Panc1 (cell line): Measurements from ENCODE around the gene ANKRD26. TPM values are rescaled to one million over a fixed set of nuclear protein-coding genes. Genes with fewer than 3 reads are reported as not detected.

Source experiments
- ATAC-seq: fragments of 200-7000 bp; cut with Tn5 transposase; 2 replicates; pipeline ENCODE4 v1.9.1; 2020; ENCODE audit warnings: mild to moderate bottlenecking, moderate library complexity
- BruUV-seq: library from RNA; stranded (reverse); fragments of 400-500 nt; replicated peaks from 2 replicates; lab custom pipeline; 2021; lab: Mats Ljungman, UMichigan
- CTCF ChIA-PET: fragments of 300-600 bp; sonication (Branson Sonifier 250); formaldehyde crosslinking; loops from one replicate; lab custom pipeline; 2022; ENCODE audit warnings: antibody characterized with exemption; lab: Charles Lee
- POLR2A ChIA-PET: fragments of 300-600 bp; sonication (Branson Sonifier 250); formaldehyde crosslinking; loops from one replicate; lab custom pipeline; 2022; ENCODE audit warnings: antibody characterized with exemption; lab: Charles Lee
- DNase-seq: peaks from one replicate; pipeline ENCODE4 v3.0.0-alpha.2; 2010; ENCODE audit warnings: low read depth, low spot score
- H3K27ac ChIP-seq: 2 replicates; pipeline ENCODE4 v1.5.1; 2011; ENCODE audit warnings: mild to moderate bottlenecking, low read length, inconsistent platforms
- H3K27me3 ChIP-seq: fragments of 200-500 bp; sonication (Bioruptor generic); 2 replicates; pipeline ENCODE4 v1.6.0; 2014; ENCODE audit warnings: low read length, inconsistent platforms; ENCODE audit not compliant: control insufficient read depth, insufficient read depth
- H3K36me3 ChIP-seq: fragments of 200-500 bp; sonication (Bioruptor generic); 2 replicates; pipeline ENCODE4 v1.5.1; 2014; ENCODE audit warnings: inconsistent platforms, mild to moderate bottlenecking, low read length, moderate library complexity; ENCODE audit not compliant: control insufficient read depth, insufficient read depth
- H3K4me1 ChIP-seq: 2 replicates; pipeline ENCODE4 v1.5.1; 2011; ENCODE audit warnings: inconsistent platforms, mild to moderate bottlenecking, low read length, moderate library complexity; ENCODE audit not compliant: control insufficient read depth, insufficient read depth
- H3K4me3 ChIP-seq, 2 experiments: 2 replicates each; pipeline ENCODE4 v1.5.1; 2011 to 2012; ENCODE audit warnings: low read depth in 2 of 2, low read length in 2 of 2, mild to moderate bottlenecking in 2 of 2, inconsistent platforms in 1 of 2, moderate library complexity in 1 of 2
- H3K9me3 ChIP-seq: fragments of 200-500 bp; sonication (Bioruptor generic); 2 replicates; pipeline ENCODE4 v1.5.1; 2014; ENCODE audit warnings: low read depth, mild to moderate bottlenecking, inconsistent platforms, low read length, moderate library complexity; ENCODE audit not compliant: control insufficient read depth, insufficient read depth
- CTCF ChIP-seq: fragments of 450-650 bp; IDR thresholded peaks from 2 replicates; pipeline ENCODE4 v1.5.1; 2017; ENCODE audit warnings: mild to moderate bottlenecking
- POLR2AphosphoS5 ChIP-seq: IDR thresholded peaks from 2 replicates; pipeline ENCODE4 v1.6.1; 2012; ENCODE audit warnings: mild to moderate bottlenecking, low read depth, low read length, moderate library complexity
- REST ChIP-seq, 2 experiments: IDR thresholded peaks; 2 replicates each; pipeline ENCODE4 v1.6.1; 2011 to 2012; ENCODE audit warnings: low read depth in 2 of 2, control low read depth in 1 of 2, low read length in 1 of 2, mild to moderate bottlenecking in 1 of 2, moderate library complexity in 1 of 2; ENCODE audit not compliant: insufficient read depth in 1 of 2
- SIN3A ChIP-seq: IDR thresholded peaks from 2 replicates; pipeline ENCODE4 v1.6.1; 2012; ENCODE audit warnings: low read depth, mild to moderate bottlenecking, low read length, moderate library complexity, borderline replicate concordance; ENCODE audit not compliant: insufficient read depth
- TCF7L2 ChIP-seq: IDR thresholded peaks from 2 replicates; pipeline ENCODE4 v1.6.1; 2011; ENCODE audit warnings: mild to moderate bottlenecking, low read depth, low read length, inconsistent platforms
- in situ Hi-C: cut with HindIII; loops from 2 replicates; pipeline ENCODE4 v1.10.0; 2016; ENCODE audit warnings: low sequenced_read_pairs, low pct_unique_long_range_greater_than_20kb
- intact Hi-C: fragments of 100-400 bp; cut with micrococcal nuclease; formaldehyde crosslinking; loops from one replicate; pipeline ENCODE4 v1.10.0; 2022; ENCODE audit not compliant: unreplicated experiment
- total RNA-seq: library from RNA; stranded (reverse); gene quantifications from one replicate; pipeline ENCODE4 v1.2.1, GENCODE V29; 2021; ENCODE audit not compliant: unreplicated experiment

The ANKRD26 gene
- total RNA-seq, 1 experiment from 2014 or later, result 6.9 TPM

GRCh38 chr10:27022048-27022447 lies 78.2 kb downstream of the ANKRD26 start:
- no peaks in the 10 kb centered on the region; the same call in 1 of the 2 replicates for H3K36me3 ChIP-seq
- intact Hi-C loops, result no loop called here
- H3K4me3 ChIP-seq, result no peak overlapping the region
- CTCF ChIA-PET, result no interaction called here
- TF ChIP-seq REST (IDR thresholded peaks at IDR 0.05; ENCODE audit: insufficient read depth in 1 of 2, low read depth in 2 of 2, low read length in 1 of 2) (no peak), POLR2AphosphoS5 (no peak), CTCF (no peak), TCF7L2 (no peak), SIN3A (no peak)
- in situ Hi-C loops, result no loop called here
- no peaks in the 10 kb centered on the region for H3K27me3 ChIP-seq
- no peak for ATAC-seq
- no TSS peak for BruUV-seq
- POLR2A ChIA-PET, result no interaction called here
- no peak overlapping the region for H3K27ac ChIP-seq
- H3K9me3 ChIP-seq, result no peaks in the 10 kb centered on the region
- no peak for DNase-seq
- H3K4me1 ChIP-seq, result no peaks in the 10 kb centered on the region

- Histone ChIP-seq H3K9me3 (no peaks in the 10 kb centered on the region), H3K27me3 (no peaks in the 10 kb centered on the region), H3K36me3 (no peaks in the 10 kb centered on the region; the same call in 1 of the 2 replicates), H3K27ac (no peak overlapping the region), H3K4me1 (no peaks in the 10 kb centered on the region), H3K4me3 (no peak overlapping the region)
- intact Hi-C loops, result no loop called here
- DNase-seq (no peak), ATAC-seq (no peak)
- POLR2A ChIA-PET, result no interaction called here
- CTCF ChIA-PET, result no interaction called here
- in situ Hi-C loops, result no loop called here
- TF ChIP-seq REST (IDR thresholded peaks at IDR 0.05; ENCODE audit: insufficient read depth in 1 of 2, low read depth in 2 of 2, low read length in 1 of 2), result no peak
- no peak for TF ChIP-seq POLR2AphosphoS5
- no peak for TF ChIP-seq SIN3A
- TF ChIP-seq CTCF, result no peak
- no peak for TF ChIP-seq TCF7L2
- BruUV-seq, result no TSS peak
Observed at GRCh38 chr10:27020243-27020642, 80.1 kb downstream of the ANKRD26 start.
